Measurements from ENCODE around the gene SV2B.

The SV2B gene

GRCh38 chr15:91114301-91114700, 14.2 kb downstream of the SV2B start:
- no peak for TF ChIP-seq CTCF (IDR thresholded peaks at IDR 0.05; ENCODE audit: insufficient read depth, low read depth, low read length, missing control alignments)
- no peak for DNase-seq (ENCODE audit: low read depth)
- no peak overlapping the region for H3K4me3 ChIP-seq (ENCODE audit: low read length)

GRCh38 chr15:91116113-91117067, 16.3 kb downstream of the SV2B start:
- peak; percentile 62 for DNase-seq (ENCODE audit: low read depth)
- H3K4me3 ChIP-seq (ENCODE audit: low read length): no peak overlapping the region
- no peak for TF ChIP-seq CTCF (IDR thresholded peaks at IDR 0.05; ENCODE audit: insufficient read depth, low read depth, low read length, missing control alignments)

- no peak for TF ChIP-seq CTCF (IDR thresholded peaks at IDR 0.05; ENCODE audit: insufficient read depth, low read depth, low read length, missing control alignments)
- H3K4me3 ChIP-seq (ENCODE audit: low read length): no peak overlapping the region
- no peak for DNase-seq (ENCODE audit: low read depth)
Observed at GRCh38 chr15:91117375-91117774, 17.3 kb downstream of the SV2B start.

- no peak for DNase-seq (ENCODE audit: low read depth)
- no peak for TF ChIP-seq CTCF (IDR thresholded peaks at IDR 0.05; ENCODE audit: insufficient read depth, low read depth, low read length, missing control alignments)
- H3K4me3 ChIP-seq (ENCODE audit: low read length): no peak overlapping the region
Observed at GRCh38 chr15:91118817-91119590, 18.9 kb downstream of the SV2B start.

GRCh38 chr15:91122296-91122695, 22.2 kb downstream of the SV2B start:
- TF ChIP-seq CTCF (IDR thresholded peaks at IDR 0.05; ENCODE audit: insufficient read depth, low read depth, low read length, missing control alignments): no peak
- no peak for DNase-seq (ENCODE audit: low read depth)

GRCh38 chr15:91124132-91124531, 24.1 kb downstream of the SV2B start:
- no peak for DNase-seq (ENCODE audit: low read depth)
- no peak overlapping the region for H3K4me3 ChIP-seq (ENCODE audit: low read length)
- no peak for TF ChIP-seq CTCF (IDR thresholded peaks at IDR 0.05; ENCODE audit: insufficient read depth, low read depth, low read length, missing control alignments)

More at GRCh38 chr15:91122296-91122695, 22.2 kb downstream of the SV2B start:
- H3K4me3 ChIP-seq (ENCODE audit: low read length): no peak overlapping the region

All from epithelial cell of esophagus (primary cell).